ENCODE data around the gene EHMT1. TPM values are rescaled to one million over a fixed set of nuclear protein-coding genes. Genes with fewer than 3 reads are reported as not detected.
A peak's percentile ranks its signal among the peaks of the same experiment; 100 is the strongest.

The EHMT1 gene
- polyA plus RNA-seq, 3 donors = 67.8 to 78.8 (median 76.3) TPM

DNA sequence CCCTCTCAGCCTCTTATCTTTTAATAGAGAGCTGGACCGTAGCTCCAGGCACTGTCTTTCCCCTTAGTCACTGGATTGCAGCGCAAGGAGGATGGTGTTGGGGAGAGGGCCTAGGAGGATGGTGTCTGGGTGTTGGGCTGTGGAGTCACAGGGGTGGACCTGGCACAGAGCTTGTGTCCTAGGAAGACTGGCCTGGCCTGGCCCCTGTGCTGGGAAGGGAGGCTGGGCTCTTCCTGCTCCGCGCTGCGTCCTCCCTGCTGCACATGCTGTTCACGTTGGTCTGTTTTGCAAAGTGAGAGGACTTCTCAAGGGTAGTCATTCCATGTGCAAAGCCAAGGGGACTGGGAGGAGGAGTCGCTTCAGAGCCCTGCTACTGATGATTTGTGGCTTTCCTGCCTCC, 123.9 kb downstream of the EHMT1 start:
- no peak for DNase-seq (ENCODE audit: extremely low read depth in 1 of 11, low read depth in 9 of 11, low spot score in 4 of 11)

DNA sequence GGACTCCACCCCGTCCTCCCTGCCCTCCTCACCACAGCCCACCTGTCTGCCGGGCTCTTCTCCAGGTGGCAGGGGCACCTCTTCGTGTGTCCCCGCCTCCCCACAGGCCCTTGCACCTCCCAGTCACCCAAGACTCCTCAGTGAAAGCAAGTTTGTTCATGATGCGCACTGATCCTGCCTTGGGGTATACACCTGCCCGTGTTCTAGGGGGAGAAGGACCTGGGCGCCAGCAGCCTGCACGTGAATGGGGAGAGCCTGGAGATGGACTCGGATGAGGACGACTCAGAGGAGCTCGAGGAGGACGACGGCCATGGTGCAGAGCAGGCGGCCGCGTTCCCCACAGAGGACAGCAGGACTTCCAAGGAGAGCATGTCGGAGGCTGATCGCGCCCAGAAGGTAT, 124.9 kb downstream of the EHMT1 start:
- no peak for DNase-seq (ENCODE audit: extremely low read depth in 1 of 11, low read depth in 9 of 11, low spot score in 4 of 11)

DNA sequence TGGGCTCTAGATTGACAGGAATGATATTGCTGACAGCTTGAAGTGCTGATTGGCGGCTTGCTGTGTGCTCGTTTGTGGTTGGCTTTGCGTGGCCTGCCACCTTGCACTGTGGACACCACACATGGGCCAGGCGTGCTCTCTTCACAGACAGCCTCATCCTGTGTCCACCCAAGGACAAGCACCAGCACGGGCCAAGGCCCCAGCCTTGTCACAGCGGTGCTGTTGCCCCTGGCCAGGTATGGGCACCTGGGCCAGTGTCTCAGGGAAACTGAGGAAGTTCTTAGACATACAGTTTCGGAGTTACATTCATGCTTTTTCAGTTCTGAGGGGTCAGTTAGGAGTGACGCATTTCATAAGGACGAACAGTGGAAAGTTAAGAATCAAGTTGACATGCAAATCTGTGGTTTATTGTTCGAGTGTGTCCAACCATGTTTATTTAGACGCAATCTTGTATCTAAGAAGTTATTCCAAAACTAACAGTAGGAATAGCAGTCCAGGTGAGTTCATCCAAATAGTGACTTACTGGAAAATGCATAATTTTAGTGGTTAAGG, 125.9 kb downstream of the EHMT1 start:
- no peak for DNase-seq (ENCODE audit: extremely low read depth in 1 of 11, low read depth in 9 of 11, low spot score in 4 of 11)

GRCh38 chr9:137745541-137745991, 126.8 kb downstream of the EHMT1 start:
- no peak for DNase-seq (ENCODE audit: extremely low read depth in 1 of 11, low read depth in 9 of 11, low spot score in 4 of 11)

DNA sequence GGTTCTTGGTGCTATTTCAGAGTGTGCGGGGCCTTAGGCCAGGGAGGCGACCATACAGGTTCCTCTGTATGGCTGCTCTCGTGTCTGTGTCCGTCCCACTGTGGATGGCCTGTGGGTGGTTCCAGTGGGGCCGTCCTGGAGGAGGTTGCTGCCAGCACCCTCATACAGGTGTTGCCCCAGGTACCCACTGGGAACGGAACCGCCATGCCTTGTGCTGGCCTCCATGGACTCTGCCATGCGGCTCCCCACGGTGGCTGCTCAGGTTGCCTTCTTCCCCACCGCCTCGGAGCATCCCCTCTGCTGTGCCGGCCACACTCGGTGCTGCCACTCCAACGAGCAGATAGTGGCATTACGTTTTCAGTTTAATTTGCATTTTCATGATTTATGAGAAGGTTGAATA, 129.5 kb downstream of the EHMT1 start:
- DNase-seq (ENCODE audit: extremely low read depth in 1 of 11, low read depth in 9 of 11, low spot score in 4 of 11) = no peak

DNA sequence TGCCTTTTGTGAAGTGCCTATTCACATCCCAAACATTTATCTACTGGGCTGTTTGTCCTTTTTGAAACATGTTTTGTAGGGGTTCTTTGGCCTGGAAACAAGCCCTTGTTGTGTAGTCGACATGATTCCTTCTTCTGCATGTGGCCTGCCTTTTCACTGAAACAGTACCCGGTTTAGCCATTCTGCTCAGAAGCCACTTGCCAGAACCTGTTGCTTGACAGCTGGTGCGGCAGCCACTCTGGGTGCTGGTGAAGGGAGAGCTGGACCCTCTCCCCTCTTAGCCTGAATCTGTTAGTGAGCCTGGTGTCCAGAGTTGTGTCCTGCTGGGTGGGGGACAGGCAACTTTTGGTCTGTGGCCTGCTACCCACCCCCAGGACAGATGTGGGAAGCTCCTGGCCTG, 129.9 kb downstream of the EHMT1 start:
- DNase-seq (ENCODE audit: extremely low read depth in 1 of 11, low read depth in 9 of 11, low spot score in 4 of 11) = no peak

DNA sequence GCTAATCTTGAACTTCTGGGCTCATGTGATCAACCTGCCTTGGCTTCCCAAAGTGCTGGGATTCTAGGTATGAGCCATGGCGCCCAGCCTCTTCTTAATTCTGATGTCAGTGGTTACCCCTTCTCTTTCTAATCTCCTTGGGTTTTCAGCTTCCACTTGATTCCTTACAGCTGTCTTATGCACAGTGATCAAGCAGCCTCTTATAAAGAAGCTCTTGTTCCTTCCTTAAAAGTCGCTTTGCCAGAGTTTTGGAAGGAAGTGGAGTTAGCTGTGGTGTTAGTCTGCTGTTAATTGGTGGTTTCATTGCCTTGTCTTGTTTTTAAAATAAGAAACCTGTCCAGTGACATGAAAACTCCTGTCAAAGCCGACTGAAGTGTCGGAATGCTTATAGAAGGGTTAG, 130.7 kb downstream of the EHMT1 start:
- DNase-seq (ENCODE audit: extremely low read depth in 1 of 11, low read depth in 9 of 11, low spot score in 4 of 11) = peak in 1 of 11 donors; percentile 9

- DNase-seq (ENCODE audit: extremely low read depth in 1 of 11, low read depth in 9 of 11, low spot score in 4 of 11) = no peak
Observed at GRCh38 chr9:137750007-137750406, 131.2 kb downstream of the EHMT1 start.

DNA sequence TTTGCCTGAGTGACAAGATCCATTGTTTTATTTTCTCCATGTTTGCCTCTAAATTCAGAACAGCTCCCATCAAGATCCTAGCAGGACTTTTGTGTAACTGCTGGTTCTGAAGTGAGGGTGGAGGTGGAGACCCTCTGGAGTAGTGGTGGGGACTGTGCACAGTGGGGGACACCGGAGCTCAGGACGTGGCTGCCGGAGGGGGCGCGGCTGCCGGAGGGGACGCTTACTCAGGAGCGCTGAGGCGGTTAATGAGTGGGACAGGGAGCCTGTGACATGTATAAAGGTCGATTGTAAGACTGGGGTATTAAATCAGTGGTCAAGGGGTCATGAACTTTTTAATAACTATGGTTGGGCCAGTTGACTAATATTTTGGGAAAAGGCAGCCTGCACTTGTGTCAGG, 131.8 kb downstream of the EHMT1 start:
- no peak for DNase-seq (ENCODE audit: extremely low read depth in 1 of 11, low read depth in 9 of 11, low spot score in 4 of 11)

DNA sequence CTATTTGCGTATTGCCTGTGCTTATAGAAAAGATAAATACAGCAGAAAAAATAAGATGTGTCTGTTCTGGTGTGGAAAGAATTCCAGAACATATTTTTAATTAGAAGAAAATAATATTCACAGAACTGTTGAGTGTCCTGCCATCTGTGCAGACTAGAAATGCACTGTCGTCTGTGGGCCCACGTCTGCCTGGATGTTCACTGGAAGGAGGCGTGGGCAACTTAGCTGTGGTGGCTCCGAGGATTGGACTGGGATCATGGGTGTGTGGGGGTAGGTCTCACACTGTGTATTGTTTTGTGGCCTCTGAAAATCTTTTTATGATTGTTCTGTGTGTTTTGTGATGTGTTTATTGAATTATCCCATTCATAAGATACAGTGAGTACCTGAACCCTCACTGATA, 132.8 kb downstream of the EHMT1 start:
- no peak for DNase-seq (ENCODE audit: extremely low read depth in 1 of 11, low read depth in 9 of 11, low spot score in 4 of 11)

- no peak for DNase-seq (ENCODE audit: extremely low read depth in 1 of 11, low read depth in 9 of 11, low spot score in 4 of 11)
Observed at GRCh38 chr9:137752426-137752825, 133.6 kb downstream of the EHMT1 start.

DNA sequence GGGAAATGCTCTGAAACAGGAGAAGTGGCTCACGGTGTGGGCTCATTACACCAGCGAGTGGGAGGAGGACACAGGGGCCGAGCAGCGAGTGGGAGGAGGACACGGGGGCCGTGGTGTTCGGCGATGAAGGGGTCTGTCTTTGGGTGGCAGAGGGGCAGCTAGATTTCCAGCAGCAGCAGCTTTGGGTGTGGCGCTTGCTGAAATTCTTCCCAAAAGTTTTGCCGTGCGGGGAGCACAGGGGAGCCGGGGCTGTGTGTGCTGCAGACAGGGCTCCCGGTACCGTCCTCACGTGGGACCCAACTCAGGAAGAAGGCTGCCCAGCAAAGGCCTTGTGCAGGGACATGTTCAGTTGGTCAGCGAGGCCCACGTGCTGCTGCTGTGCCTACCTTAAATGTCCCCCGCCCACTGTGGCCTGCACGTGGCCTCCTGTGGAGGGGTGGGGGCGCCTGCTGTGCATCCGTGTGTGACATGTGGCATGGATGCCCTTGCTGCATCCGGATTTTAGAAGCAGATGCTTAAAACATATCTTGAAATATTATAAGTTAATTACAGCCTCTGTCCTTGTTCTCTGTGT, 134.5 kb downstream of the EHMT1 start:
- no peak for DNase-seq (ENCODE audit: extremely low read depth in 1 of 11, low read depth in 9 of 11, low spot score in 4 of 11)

- no peak for DNase-seq (ENCODE audit: extremely low read depth in 1 of 11, low read depth in 9 of 11, low spot score in 4 of 11)
Observed at GRCh38 chr9:137755261-137755927, 136.6 kb downstream of the EHMT1 start.

DNA sequence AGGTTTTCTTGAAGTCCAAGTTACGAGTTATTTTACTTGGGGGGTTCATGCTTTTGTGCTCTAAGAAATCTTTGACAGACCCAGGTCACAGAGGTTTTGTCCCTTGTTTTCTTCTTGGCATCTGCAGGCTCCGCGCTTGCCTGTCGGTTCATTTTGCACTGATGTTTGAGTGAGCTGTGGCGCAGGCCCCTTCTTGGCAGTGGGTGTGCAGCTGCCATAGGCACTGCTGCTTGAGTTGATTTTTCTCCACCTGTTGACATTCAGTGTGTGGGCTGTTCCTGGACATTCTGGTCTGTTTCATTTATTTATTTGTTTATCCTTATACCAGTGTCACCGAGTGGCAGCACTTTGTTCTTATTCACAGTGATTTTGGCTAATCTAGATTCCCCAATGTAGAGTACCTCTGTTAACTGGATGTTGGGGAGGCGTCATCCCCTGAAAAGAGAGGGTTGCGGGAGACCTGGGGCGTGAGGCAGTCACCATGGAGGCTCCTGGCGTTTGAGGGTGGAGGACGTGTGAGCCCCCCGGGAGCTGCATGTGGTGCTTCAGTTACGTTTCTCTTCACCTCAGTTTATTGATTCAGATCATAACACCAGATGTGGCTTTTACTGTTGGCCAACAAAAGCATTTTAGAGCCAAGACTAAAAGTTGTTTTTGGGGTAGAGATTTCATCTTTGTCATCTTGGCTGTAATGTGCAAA, 137.4 kb downstream of the EHMT1 start:
- no peak for DNase-seq (ENCODE audit: extremely low read depth in 1 of 11, low read depth in 9 of 11, low spot score in 4 of 11)

GRCh38 chr9:137757139-137757538, 138.3 kb downstream of the EHMT1 start:
- no peak for DNase-seq (ENCODE audit: extremely low read depth in 1 of 11, low read depth in 9 of 11, low spot score in 4 of 11)

GRCh38 chr9:137757613-137758029, 138.8 kb downstream of the EHMT1 start:
- DNase-seq (ENCODE audit: extremely low read depth in 1 of 11, low read depth in 9 of 11, low spot score in 4 of 11) = no peak

DNA sequence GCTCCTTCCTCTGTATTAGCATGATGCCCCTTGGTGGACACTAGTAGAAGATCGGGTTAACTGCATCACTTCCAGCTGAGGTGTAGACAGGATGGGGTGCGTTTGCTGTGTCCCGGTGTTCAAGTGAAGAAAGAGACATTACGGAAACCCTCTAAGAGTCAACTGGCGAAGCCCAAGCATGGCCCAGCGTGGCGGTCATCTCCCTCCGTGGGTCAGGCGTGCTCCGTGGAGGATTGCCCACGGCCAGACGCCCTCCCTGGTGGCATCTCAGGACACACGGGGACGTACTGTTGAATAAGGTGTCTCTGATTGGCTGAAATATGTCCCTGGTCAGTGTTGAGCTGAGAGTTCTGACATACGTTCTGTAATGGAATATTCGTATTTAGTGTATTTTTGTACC, 139.3 kb downstream of the EHMT1 start:
- DNase-seq (ENCODE audit: extremely low read depth in 1 of 11, low read depth in 9 of 11, low spot score in 4 of 11) = no peak

DNA sequence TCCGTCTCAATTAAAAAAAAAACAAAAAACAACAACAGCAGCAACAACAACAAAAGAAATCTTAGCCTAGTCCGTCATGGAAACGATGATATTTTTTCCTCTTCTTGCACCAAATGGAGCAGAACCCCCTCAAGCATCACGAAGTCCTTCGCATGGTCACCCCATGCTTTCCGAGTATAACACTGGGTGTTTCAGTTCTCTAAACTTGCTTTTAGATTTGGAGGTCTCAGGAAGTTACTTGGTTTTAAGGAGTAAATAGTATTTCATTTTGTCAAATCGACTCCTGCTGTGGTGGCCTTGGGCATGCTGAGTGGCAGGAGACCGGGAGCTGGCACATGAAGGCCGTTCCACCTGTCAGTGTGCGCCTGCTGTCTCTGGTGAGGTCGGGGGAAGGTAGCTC, 140.3 kb downstream of the EHMT1 start:
- no peak for DNase-seq (ENCODE audit: extremely low read depth in 1 of 11, low read depth in 9 of 11, low spot score in 4 of 11)

- DNase-seq (ENCODE audit: extremely low read depth in 1 of 11, low read depth in 9 of 11, low spot score in 4 of 11) = no peak
Observed at GRCh38 chr9:137759649-137760321, 141.0 kb downstream of the EHMT1 start.

GRCh38 chr9:137760426-137760825, 141.6 kb downstream of the EHMT1 start:
- no peak for DNase-seq (ENCODE audit: extremely low read depth in 1 of 11, low read depth in 9 of 11, low spot score in 4 of 11)

Data from renal cortex interstitium (tissue), 11 donors.